ENCODE measurements around the gene PBLD.
"Not testable (repeated sequence)": the region's sequence is repeated elsewhere in the genome, so short reads cannot be mapped to it uniquely, and the experiment has no call there.

PBLD gene

GRCh38 chr10:68280758-68281157, 52.0 kb downstream of the PBLD start:
- no peak for TF ChIP-seq CTCF (IDR thresholded peaks at IDR 0.05; ENCODE audit: poor library complexity, severe bottlenecking)
- no peak overlapping the region for H3K4me3 ChIP-seq (ENCODE audit: severe bottlenecking)
- H3K27me3 ChIP-seq (ENCODE audit: insufficient read depth, poor library complexity, severe bottlenecking) = no peaks in the 10 kb centered on the region
- no peak overlapping the region for H3K27ac ChIP-seq (ENCODE audit: poor library complexity, severe bottlenecking)
- DNase-seq (ENCODE audit: low spot score) (no peak), ATAC-seq (ENCODE audit: low read depth) (no peak)
- H3K4me1 ChIP-seq (ENCODE audit: insufficient read depth, poor library complexity, severe bottlenecking) = no peaks in the 10 kb centered on the region
- no peaks in the 10 kb centered on the region for H3K9me3 ChIP-seq (ENCODE audit: severe bottlenecking)
- no peaks in the 10 kb centered on the region for H3K36me3 ChIP-seq (ENCODE audit: low read depth)

- not testable (repeated sequence) for DNase-seq (ENCODE audit: low spot score); ATAC-seq (ENCODE audit: low read depth); H3K27ac ChIP-seq (ENCODE audit: poor library complexity, severe bottlenecking); H3K4me3 ChIP-seq (ENCODE audit: severe bottlenecking); H3K4me1 ChIP-seq (ENCODE audit: insufficient read depth, poor library complexity, severe bottlenecking); H3K36me3 ChIP-seq (ENCODE audit: low read depth); H3K27me3 ChIP-seq (ENCODE audit: insufficient read depth, poor library complexity, severe bottlenecking); H3K9me3 ChIP-seq (ENCODE audit: severe bottlenecking)
These were observed 53.6 kb downstream of the PBLD start for GRCh38 chr10:68278906-68279753.

- not testable (repeated sequence) for H3K4me1 ChIP-seq (ENCODE audit: insufficient read depth, poor library complexity, severe bottlenecking); ATAC-seq (ENCODE audit: low read depth); H3K4me3 ChIP-seq (ENCODE audit: severe bottlenecking); H3K27ac ChIP-seq (ENCODE audit: poor library complexity, severe bottlenecking); H3K36me3 ChIP-seq (ENCODE audit: low read depth); H3K27me3 ChIP-seq (ENCODE audit: insufficient read depth, poor library complexity, severe bottlenecking); DNase-seq (ENCODE audit: low spot score); H3K9me3 ChIP-seq (ENCODE audit: severe bottlenecking)
These were observed 54.9 kb downstream of the PBLD start for GRCh38 chr10:68277814-68278213.

- Histone ChIP-seq H3K27ac (ENCODE audit: poor library complexity, severe bottlenecking) (no peak overlapping the region), H3K9me3 (ENCODE audit: severe bottlenecking) (no peaks in the 10 kb centered on the region), H3K4me1 (ENCODE audit: insufficient read depth, poor library complexity, severe bottlenecking) (no peaks in the 10 kb centered on the region), H3K4me3 (ENCODE audit: severe bottlenecking) (no peak overlapping the region), H3K36me3 (ENCODE audit: low read depth) (no peaks in the 10 kb centered on the region), H3K27me3 (ENCODE audit: insufficient read depth, poor library complexity, severe bottlenecking) (no peaks in the 10 kb centered on the region)
- ATAC-seq (ENCODE audit: low read depth) (no peak), DNase-seq (ENCODE audit: low spot score) (no peak)
- TF ChIP-seq CTCF (IDR thresholded peaks at IDR 0.05; ENCODE audit: poor library complexity, severe bottlenecking) = no peak
These were observed 56.5 kb downstream of the PBLD start for GRCh38 chr10:68276224-68276623.

GRCh38 chr10:68275600-68276126, 57.1 kb downstream of the PBLD start:
- Histone ChIP-seq H3K9me3 (ENCODE audit: severe bottlenecking) (no peaks in the 10 kb centered on the region), H3K36me3 (ENCODE audit: low read depth) (no peaks in the 10 kb centered on the region), H3K4me3 (ENCODE audit: severe bottlenecking) (no peak overlapping the region), H3K27ac (ENCODE audit: poor library complexity, severe bottlenecking) (no peak overlapping the region), H3K4me1 (ENCODE audit: insufficient read depth, poor library complexity, severe bottlenecking) (no peaks in the 10 kb centered on the region), H3K27me3 (ENCODE audit: insufficient read depth, poor library complexity, severe bottlenecking) (no peaks in the 10 kb centered on the region)
- TF ChIP-seq CTCF (IDR thresholded peaks at IDR 0.05; ENCODE audit: poor library complexity, severe bottlenecking) = no peak
- DNase-seq (ENCODE audit: low spot score) (no peak), ATAC-seq (ENCODE audit: low read depth) (no peak)

GRCh38 chr10:68272833-68273232, 59.9 kb downstream of the PBLD start:
- Histone ChIP-seq H3K27ac (ENCODE audit: poor library complexity, severe bottlenecking) (no peak overlapping the region), H3K27me3 (ENCODE audit: insufficient read depth, poor library complexity, severe bottlenecking) (no peaks in the 10 kb centered on the region), H3K4me1 (ENCODE audit: insufficient read depth, poor library complexity, severe bottlenecking) (no peaks in the 10 kb centered on the region), H3K36me3 (ENCODE audit: low read depth) (no peaks in the 10 kb centered on the region), H3K9me3 (ENCODE audit: severe bottlenecking) (no peaks in the 10 kb centered on the region), H3K4me3 (ENCODE audit: severe bottlenecking) (no peak overlapping the region)
- no peak for ATAC-seq (ENCODE audit: low read depth)
- no peak for DNase-seq (ENCODE audit: low spot score)
- no peak for TF ChIP-seq CTCF (IDR thresholded peaks at IDR 0.05; ENCODE audit: poor library complexity, severe bottlenecking)
